ENCODE data around the gene ESRRB.

GRCh38 chr14:76350671-76351070 lies 25.3 kb upstream of the ESRRB start:
- TF ChIP-seq TCF12 (IDR thresholded peaks at IDR 0.05; ENCODE audit: low read depth) (no peak), TAF1 (IDR thresholded peaks at IDR 0.05; ENCODE audit: low read depth) (no peak), YY1 (IDR thresholded peaks at IDR 0.05; ENCODE audit: low read depth) (no peak), RAD21 (IDR thresholded peaks at IDR 0.05; ENCODE audit: low read depth) (no peak), EP300 (IDR thresholded peaks at IDR 0.05; ENCODE audit: borderline replicate concordance) (no peak), REST (IDR thresholded peaks at IDR 0.05; ENCODE audit: low read depth) (no peak), CREB1 (IDR thresholded peaks at IDR 0.05; ENCODE audit: low read depth) (no peak), ZBTB7A (IDR thresholded peaks at IDR 0.05; ENCODE audit: low read depth) (no peak), EGR1 (IDR thresholded peaks at IDR 0.05) (no peak), NFIC (IDR thresholded peaks at IDR 0.05) (no peak)
- TF ChIP-seq, protein P1, sequence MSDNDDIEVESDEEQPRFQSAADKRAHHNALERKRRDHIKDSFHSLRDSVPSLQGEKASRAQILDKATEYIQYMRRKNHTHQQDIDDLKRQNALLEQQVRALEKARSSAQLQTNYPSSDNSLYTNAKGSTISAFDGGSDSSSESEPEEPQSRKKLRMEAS (IDR thresholded peaks at IDR 0.05), result no peak
- TF ChIP-seq, protein P2, sequence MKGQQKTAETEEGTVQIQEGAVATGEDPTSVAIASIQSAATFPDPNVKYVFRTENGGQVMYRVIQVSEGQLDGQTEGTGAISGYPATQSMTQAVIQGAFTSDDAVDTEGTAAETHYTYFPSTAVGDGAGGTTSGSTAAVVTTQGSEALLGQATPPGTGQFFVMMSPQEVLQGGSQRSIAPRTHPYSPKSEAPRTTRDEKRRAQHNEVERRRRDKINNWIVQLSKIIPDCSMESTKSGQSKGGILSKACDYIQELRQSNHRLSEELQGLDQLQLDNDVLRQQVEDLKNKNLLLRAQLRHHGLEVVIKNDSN (IDR thresholded peaks at IDR 0.05), result no peak
